Measurements from ENCODE around the gene PEG3. TPM values are rescaled to one million over a fixed set of nuclear protein-coding genes. Genes with fewer than 3 reads are reported as not detected.

PEG3 gene
- total and polyA plus RNA-seq, 2 of the 13 experiments (the other 11 are each of a cell fraction or from before 2014, with no cell fraction given): 217 to 394 TPM

GRCh38 chr19:56808717-56809392 lies 31.7 kb downstream of the PEG3 start:
- in situ Hi-C loops (cut with HindIII; ENCODE audit: extremely low pct_ligation_motif_present, low pct_unique_long_range_greater_than_20kb): no loop called here
- BruUV-seq (replicated peaks): no TSS peak

More at GRCh38 chr19:56808717-56809392, 31.7 kb downstream of the PEG3 start:
- peaks cover 17% of the 10 kb centered on the region for H4K20me1 ChIP-seq (ENCODE audit: insufficient read depth, low read length)
- CTCF ChIA-PET (ENCODE audit: low intra/inter-chr PET ratio, low total read pairs): no interaction called here
- H3K79me2 ChIP-seq (ENCODE audit: insufficient read depth, low read length): no peaks in the 10 kb centered on the region
- POLR2A ChIA-PET: no interaction called here
- H3K4me2 ChIP-seq (ENCODE audit: low read depth, low read length): no peak overlapping the region
- H3K9me3 ChIP-seq (ENCODE audit: low read length): peaks cover 50% of the 10 kb centered on the region
- DNase-seq (ENCODE audit: low spot score): no peak
- H3K4me3 ChIP-seq (replicated peaks in 1 of 3; ENCODE audit: insufficient read depth in 1 of 3, low read depth in 2 of 3, low read length in 3 of 3): no peak overlapping the region
- H3K4me1 ChIP-seq (ENCODE audit: insufficient read depth, low read length): no peaks in the 10 kb centered on the region
- H3K27me3 ChIP-seq (ENCODE audit: control insufficient read depth in 1 of 2, insufficient read depth in 2 of 2, low read length in 2 of 2): no peaks in the 10 kb centered on the region
- H2AFZ ChIP-seq (ENCODE audit: low read length): no peak overlapping the region
- 45% methylated on average over 3 of the region's 3 CpGs for WGBS (ENCODE audit: low lambda C conversion rate)
- FAIRE-seq: no peak
- H3K9ac ChIP-seq (ENCODE audit: insufficient read depth, low read depth, low read length): no peak overlapping the region
- 0 out of 2 replicates have a peak, but pooled peaks have one; percentile 5 for TF ChIP-seq PAF1 (CRISPR knock-in tag; IDR thresholded peaks at IDR 0.05)
- TF ChIP-seq AKNA (CRISPR knock-in tag; IDR thresholded peaks at IDR 0.05; ENCODE audit: borderline replicate concordance): no peak
- TF ChIP-seq POLR2A (IDR thresholded peaks at IDR 0.05; ENCODE audit: insufficient read depth in 1 of 2, low read depth in 2 of 2, low read length in 2 of 2): peak; percentile 12 to 51; a peak in 3 of 4 replicates
- TF ChIP-seq POLR2AphosphoS5 (IDR thresholded peaks at IDR 0.05; ENCODE audit: low read depth, low read length): peak; percentile 31; the same call in 1 of the 2 replicates
- peak; percentile 98 for TF ChIP-seq RBM22 (optimal IDR thresholded peaks at IDR 0.05; ENCODE audit: low read length)
- no peak for TF ChIP-seq NBN (conservative IDR thresholded peaks at IDR 0.05)
- TF ChIP-seq POLR2AphosphoS2 (IDR thresholded peaks at IDR 0.05; ENCODE audit: low read depth, low read length): peak; percentile 30; the same call in 1 of the 2 replicates
- no peak for TF ChIP-seq ZNF256 (CRISPR knock-in tag; conservative IDR thresholded peaks at IDR 0.05)
- peak; percentile 72 for TF ChIP-seq POLR2G (IDR thresholded peaks at IDR 0.05; ENCODE audit: low read depth, low read length)
- intact Hi-C loops (cut with micrococcal nuclease; ENCODE audit: unreplicated experiment): no loop called here
- peak overlapping the region; percentile 9 for H3K27ac ChIP-seq (ENCODE audit: extremely low read length, insufficient read depth, low read length)
- peak; percentile 41 for ATAC-seq
- H3K36me3 ChIP-seq (replicated peaks in 1 of 2; ENCODE audit: control insufficient read depth in 1 of 2, insufficient read depth in 2 of 2, low read length in 2 of 2): peaks cover 2 to 22% of the 10 kb centered on the region in 2 experiments

Data from HepG2 (cell line).